Measurements from ENCODE around the gene RALGDS. TPM values are rescaled to one million over a fixed set of nuclear protein-coding genes. Genes with fewer than 3 reads are reported as not detected.

RALGDS gene
- total and polyA plus RNA-seq, 9 of the 15 experiments (the other 6 are each of a cell fraction or from before 2014, with no cell fraction given): 0.75 to 43.3 (median 27.1) TPM

DNA sequence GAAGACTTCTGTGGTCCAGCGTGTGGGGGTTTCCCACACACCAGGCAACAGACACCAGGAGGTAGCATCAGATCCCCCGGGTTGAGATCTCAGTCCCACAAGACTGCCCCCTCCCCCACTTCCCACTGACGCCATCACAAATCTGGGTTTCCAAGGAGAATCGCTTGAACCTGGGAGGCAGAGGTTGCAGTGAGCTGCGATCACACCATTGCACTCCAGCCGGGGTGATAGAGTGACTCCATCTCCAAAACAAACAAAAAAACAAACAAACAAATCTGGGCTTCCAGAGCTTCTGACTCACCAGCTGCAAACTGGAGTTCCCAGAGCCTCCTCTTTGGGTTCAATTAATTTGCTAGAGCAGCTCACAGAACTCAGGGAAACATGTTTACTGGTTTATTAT, 47.4 kb upstream of the RALGDS start:
- intact Hi-C loops (cut with micrococcal nuclease) (no loop called here), in situ Hi-C loops (cut with MboI) (no loop called here)
- Histone ChIP-seq H2AFZ (ENCODE audit: low read depth, low read length) (no peak overlapping the region), H3K27me3 (ENCODE audit: control insufficient read depth in 2 of 2, insufficient read depth in 2 of 2, low read length in 2 of 2) (peaks cover 0 to 14% of the 10 kb centered on the region in 2 experiments; a peak in 2 of 5 replicates), H4K20me1 (replicated peaks; ENCODE audit: control insufficient read depth, insufficient read depth, low read length) (no peaks in the 10 kb centered on the region), H3K79me2 (ENCODE audit: control insufficient read depth, insufficient read depth, low read length) (peaks cover 4% of the 10 kb centered on the region; the same call in 2 of the 3 replicates), H3K9me3 (replicated peaks; ENCODE audit: control insufficient read depth, insufficient read depth, low read depth, low read length) (no peaks in the 10 kb centered on the region), H3K9me1 (ENCODE audit: control insufficient read depth, insufficient read depth, low read length) (no peaks in the 10 kb centered on the region), H3K27ac (ENCODE audit: extremely low read depth, low read depth, low read length) (no peak overlapping the region), H3K4me3 (no peak overlapping the region), H3K36me3 (ENCODE audit: control insufficient read depth, insufficient read depth, low read length) (no peaks in the 10 kb centered on the region), H3K9ac (ENCODE audit: insufficient read depth in 1 of 2, low read depth in 2 of 2, low read length in 2 of 2) (no peak overlapping the region), H3K4me2 (ENCODE audit: insufficient read depth, low read length) (no peak overlapping the region), H3K4me1 (replicated peaks in 1 of 2; ENCODE audit: control insufficient read depth in 2 of 2, insufficient read depth in 2 of 2, low read length in 2 of 2) (peaks cover 4 to 31% of the 10 kb centered on the region in 2 experiments; a peak in 4 of 5 replicates)
- ATAC-seq: no peak
- DNase-seq (ENCODE audit: extremely low read depth in 1 of 4, low spot score in 3 of 4): no peak
- 14% methylated on average over 6 of the region's 6 CpGs for WGBS (ENCODE audit: insufficient coverage, low coverage, missing lambda C conversion rate)
- POLR2A ChIA-PET: no interaction called here
- CTCF ChIA-PET (ENCODE audit: low intra/inter-chr PET ratio): no interaction called here
- no TSS peak for BruUV-seq (replicated peaks)
- FAIRE-seq: no peak
- no peak for TF ChIP-seq MTF1 (CRISPR knock-in tag; IDR thresholded peaks at IDR 0.05; ENCODE audit: borderline replicate concordance)
- TF ChIP-seq, protein P1, sequence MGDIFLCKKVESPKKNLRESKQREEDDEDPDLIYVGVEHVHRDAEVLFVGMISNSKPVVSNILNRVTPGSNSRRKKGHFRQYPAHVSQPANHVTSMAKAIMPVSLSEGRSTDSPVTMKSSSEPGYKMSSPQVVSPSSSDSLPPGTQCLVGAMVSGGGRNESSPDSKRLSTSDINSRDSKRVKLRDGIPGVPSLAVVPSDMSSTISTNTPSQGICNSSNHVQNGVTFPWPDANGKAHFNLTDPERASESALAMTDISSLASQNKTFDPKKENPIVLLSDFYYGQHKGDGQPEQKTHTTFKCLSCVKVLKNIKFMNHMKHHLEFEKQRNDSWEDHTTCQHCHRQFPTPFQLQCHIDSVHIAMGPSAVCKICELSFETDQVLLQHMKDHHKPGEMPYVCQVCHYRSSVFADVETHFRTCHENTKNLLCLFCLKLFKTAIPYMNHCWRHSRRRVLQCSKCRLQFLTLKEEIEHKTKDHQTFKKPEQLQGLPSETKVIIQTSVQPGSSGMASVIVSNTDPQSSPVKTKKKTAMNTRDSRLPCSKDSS (IDR thresholded peaks at IDR 0.05; ENCODE audit: low read depth, partially characterized antibody): no peak
- no peak for TF ChIP-seq CCAR2 (IDR thresholded peaks at IDR 0.05; ENCODE audit: low read depth, low read length)
- no peak for TF ChIP-seq ZSCAN32 (CRISPR knock-in tag; IDR thresholded peaks at IDR 0.05)
- TF ChIP-seq KDM1A (IDR thresholded peaks at IDR 0.05): peak in 1 of 2 experiments; percentile 23; a peak in 1 of 4 replicates
- TF ChIP-seq CREB1 (IDR thresholded peaks at IDR 0.05): no peak
- TF ChIP-seq CREB1 (CRISPR knock-in tag; IDR thresholded peaks at IDR 0.05): no peak
